HG02840 (cell line): Measurements from ENCODE around the gene RASSF7.
A peak's percentile ranks its signal among the peaks of the same experiment; 100 is the strongest.

Experiments
- ATAC-seq: cut with Tn5 transposase; IDR thresholded peaks from one replicate; pipeline ENCODE4 v1.9.1; 2021; ENCODE audit warnings: mild to moderate bottlenecking, moderate library complexity, moderate number of reproducible peaks; ENCODE audit not compliant: unreplicated experiment, low FRiP score

The RASSF7 gene

GRCh38 chr11:550021-550745, 10.6 kb upstream of the RASSF7 start:
- ATAC-seq, result no peak

GRCh38 chr11:550746-551085, 10.1 kb upstream of the RASSF7 start:
- ATAC-seq, result no peak

DNA sequence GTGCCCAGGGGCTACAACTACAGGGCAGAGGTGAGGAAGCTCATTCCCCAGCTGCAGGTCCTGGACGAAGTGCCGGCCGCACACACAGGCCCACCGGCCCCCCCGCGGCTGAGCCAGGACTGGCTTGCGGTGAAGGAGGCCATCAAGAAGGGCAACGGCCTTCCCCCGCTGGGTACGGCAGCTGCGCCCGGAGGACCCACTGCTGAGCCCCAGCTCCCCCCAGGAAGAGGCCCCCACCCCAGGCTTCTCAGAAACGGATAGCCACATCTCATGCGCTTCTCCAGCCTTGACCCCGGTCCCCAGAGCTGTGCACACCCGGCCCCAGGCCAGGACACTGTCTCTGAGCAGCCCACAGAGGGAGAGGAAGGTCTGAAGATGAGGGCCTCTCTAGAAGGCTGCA, 9.6 kb upstream of the RASSF7 start:
- no peak for ATAC-seq

DNA sequence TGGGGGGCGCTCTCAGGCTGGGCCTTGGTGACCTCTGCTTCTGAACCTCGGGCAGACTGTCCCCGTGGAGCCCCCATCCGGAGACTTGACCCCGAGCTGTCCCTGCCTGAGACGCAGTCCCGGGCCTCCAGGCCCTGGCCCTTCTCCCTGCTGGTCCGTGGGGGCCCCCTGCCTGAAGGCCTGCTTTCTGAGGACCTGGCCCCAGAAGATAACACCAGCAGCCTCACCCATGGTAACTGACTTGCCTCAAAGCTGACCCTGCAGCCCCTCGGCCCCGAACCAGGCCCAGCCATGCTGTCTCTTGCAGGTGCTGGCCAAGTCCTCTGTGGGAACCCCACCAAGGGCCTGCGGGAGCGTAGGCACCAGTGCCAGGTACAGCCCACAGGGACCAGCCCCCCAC, 9.2 kb upstream of the RASSF7 start:
- ATAC-seq, result no peak

- ATAC-seq, result no peak
Measured at GRCh38 chr11:553083-553987, 7.4 kb upstream of the RASSF7 start.

GRCh38 chr11:553988-554340, 6.8 kb upstream of the RASSF7 start:
- ATAC-seq, result no peak

DNA sequence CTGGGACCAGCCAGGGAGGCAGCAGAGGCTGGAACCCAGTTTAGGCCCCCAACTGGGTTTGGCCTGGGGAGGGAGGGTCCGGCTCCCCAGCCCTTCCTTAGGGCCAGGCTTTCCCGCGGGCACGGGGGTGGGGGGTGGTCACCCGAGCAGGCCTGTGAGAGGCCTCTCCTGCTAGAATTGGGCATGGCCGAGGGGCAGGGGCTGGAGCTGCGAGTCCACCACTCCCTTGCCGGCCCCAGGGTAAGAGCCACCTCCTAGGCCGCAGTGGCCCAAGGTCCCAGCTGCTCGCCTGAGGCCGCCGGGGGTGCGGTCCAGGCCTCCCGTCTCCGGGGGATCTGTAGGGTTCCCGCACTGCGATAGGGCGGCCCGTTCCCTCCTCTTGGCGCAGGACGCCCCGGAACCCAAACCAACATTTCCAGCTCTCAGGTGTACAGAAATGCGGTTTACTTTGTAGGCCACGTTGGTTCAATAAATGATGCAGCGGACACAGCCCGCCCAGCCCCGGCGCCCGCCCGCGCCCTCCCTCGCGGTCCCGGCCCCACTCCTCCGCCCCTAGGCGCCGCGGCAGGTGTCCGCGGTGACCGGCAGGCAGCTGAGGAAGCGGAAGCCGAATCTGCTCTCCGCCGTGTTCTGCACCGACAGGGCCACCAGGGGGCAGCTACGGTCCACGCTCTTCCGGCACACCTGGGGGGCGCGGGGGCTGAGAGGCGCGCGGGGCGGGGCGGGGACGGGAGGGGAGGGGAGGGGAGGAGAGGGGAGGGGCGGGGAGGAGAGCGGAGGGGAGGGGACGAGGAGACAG, 6.1 kb upstream of the RASSF7 start:
- ATAC-seq, result no peak

GRCh38 chr11:555227-555779, 5.5 kb upstream of the RASSF7 start:
- ATAC-seq, result no peak

GRCh38 chr11:555780-556661, 4.7 kb upstream of the RASSF7 start:
- ATAC-seq, result no peak

DNA sequence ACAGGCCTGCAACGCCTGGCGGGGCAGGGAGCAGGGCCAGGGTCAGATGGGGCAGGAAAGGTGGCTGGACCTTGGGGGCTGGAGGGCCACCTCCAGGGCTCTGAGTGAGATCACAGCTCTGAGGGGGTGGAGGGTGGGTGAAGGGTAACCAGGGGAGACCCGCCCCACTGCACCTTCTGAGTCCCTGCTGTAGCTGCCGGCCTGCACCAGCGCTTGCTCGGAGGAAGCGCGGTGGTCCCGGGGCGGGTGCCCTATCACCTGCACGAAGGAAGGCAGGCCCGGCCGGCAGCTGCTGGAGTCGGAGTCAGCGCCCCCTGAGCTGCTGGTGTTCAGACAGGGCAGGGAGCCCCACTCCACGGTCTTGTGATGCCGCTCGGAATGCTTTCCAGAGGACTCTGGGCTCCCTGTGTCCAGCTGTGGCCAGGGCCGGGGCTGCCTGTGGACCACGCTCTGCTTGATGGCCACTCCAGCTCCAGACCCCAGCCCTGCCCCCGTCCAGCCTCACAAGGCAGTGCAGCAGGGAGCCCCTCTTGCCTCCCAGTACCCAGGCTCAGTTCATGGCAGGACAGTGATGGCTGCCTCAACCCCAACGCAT, 4.0 kb upstream of the RASSF7 start:
- ATAC-seq, result no peak

- ATAC-seq, result no peak
Measured at GRCh38 chr11:557328-558132, 3.2 kb upstream of the RASSF7 start.

GRCh38 chr11:558503-558902, 2.3 kb upstream of the RASSF7 start:
- ATAC-seq, result no peak

DNA sequence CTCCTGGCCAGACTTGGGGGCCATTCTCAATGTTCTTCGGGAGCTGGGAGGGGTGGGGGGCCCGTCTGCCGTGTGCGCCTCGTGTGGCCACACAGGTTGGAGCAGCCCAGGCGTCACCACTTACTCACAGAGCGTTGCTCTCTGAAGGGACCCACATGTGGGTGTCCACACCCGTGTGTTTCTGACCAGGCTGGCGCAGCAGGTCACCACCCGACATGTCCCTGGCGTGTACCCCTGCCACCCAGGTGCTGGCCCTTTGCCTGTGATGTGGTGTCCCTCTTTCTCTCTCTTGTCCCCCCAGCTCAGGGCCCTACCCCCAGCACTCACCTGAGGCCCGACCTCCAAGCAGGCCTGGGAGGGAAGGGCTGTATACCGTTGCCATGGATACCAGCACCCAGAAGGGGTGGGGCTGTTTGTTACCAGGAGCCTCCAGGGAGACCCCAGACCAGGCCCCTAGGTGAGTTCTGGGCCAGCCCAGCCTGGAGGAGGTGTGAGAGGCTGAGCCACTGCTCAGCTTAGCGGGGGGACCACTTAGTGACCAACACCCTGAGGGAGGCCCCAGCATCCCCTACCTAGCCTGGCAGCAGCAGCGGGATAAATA, 1.6 kb upstream of the RASSF7 start:
- ATAC-seq, result no peak

- ATAC-seq, result no peak
Measured at GRCh38 chr11:559712-560304, 962 bp upstream of the RASSF7 start.

DNA sequence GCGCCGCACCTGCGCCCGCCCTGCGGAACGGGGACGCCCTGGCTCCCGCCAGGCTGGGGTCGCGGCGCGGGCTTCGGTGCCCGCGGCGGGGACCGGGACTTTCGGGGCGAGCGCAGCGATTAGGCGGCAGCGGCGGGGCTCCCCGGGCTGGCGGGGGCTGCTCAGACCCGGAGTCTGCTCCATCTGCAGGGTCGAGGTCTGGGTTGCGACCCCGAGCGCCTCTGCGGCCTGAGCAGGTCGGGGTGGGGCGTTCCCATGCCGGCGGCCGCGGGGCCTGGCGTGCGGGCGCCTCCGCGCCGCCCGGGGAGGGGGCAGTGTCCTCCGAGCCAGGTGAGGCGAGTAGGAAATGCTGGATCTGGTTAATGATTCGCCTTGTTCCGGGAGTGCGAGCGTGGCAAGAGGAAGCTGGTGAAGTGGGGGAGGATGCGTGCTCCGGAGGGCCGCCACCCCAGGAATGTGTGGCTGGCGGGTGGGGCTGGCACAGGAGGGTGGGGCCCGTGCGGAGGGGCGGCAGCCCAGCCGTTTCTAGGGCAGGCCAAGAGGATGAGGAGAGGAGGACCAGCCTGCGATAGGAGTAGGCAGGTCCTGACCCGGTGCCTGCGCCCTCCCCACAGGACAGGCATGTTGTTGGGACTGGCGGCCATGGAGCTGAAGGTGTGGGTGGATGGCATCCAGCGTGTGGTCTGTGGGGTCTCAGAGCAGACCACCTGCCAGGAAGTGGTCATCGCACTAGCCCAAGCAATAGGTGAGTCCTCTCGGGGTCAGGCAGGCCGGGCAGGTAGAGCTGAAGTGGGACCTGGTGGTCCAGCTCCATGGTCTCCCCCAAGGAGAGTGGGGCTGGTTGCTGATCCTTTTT, 606 bp downstream of the RASSF7 start:
- peak; percentile 10 for ATAC-seq

DNA sequence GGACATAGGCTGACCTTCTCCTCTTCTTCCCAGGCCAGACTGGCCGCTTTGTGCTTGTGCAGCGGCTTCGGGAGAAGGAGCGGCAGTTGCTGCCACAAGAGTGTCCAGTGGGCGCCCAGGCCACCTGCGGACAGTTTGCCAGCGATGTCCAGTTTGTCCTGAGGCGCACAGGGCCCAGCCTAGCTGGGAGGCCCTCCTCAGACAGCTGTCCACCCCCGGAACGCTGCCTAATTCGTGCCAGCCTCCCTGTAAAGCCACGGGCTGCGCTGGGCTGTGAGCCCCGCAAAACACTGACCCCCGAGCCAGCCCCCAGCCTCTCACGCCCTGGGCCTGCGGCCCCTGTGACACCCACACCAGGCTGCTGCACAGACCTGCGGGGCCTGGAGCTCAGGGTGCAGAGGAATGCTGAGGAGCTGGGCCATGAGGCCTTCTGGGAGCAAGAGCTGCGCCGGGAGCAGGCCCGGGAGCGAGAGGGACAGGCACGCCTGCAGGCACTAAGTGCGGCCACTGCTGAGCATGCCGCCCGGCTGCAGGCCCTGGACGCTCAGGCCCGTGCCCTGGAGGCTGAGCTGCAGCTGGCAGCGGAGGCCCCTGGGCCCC, 1.4 kb downstream of the RASSF7 start:
- ATAC-seq, result no peak
